BE2C (cell line): ENCODE data around the gene RPL3. TPM values are rescaled to one million over a fixed set of nuclear protein-coding genes. Genes with fewer than 3 reads are reported as not detected.

Experiments used
- DNase-seq: peaks from one replicate; pipeline ENCODE4 v3.0.0-alpha.2; 2020
- H3K27me3 ChIP-seq: fragments of 250-450 bp; sonication (Bioruptor Pico); 2 replicates; pipeline ENCODE4 v1.5.1; 2020; ENCODE audit warnings: mild to moderate bottlenecking
- H3K36me3 ChIP-seq: fragments of 250-450 bp; sonication (Bioruptor Pico); 2 replicates; pipeline ENCODE4 v1.5.1; 2020; ENCODE audit warnings: mild to moderate bottlenecking
- H3K4me1 ChIP-seq: fragments of 250-450 bp; sonication (Bioruptor Pico); 2 replicates; pipeline ENCODE4 v1.5.1; 2020
- H3K4me3 ChIP-seq: 2 replicates; pipeline ENCODE4 v1.5.1; 2011; ENCODE audit warnings: low read depth, low read length
- H3K9me3 ChIP-seq: fragments of 250-450 bp; sonication (Bioruptor Pico); 2 replicates; pipeline ENCODE4 v1.5.1; 2020
- polyA plus RNA-seq: library from polyadenylated mRNA; unstranded; fragments of >200 nt; gene quantifications from one replicate; pipeline ENCODE4 v1.2.1, GENCODE V29; 2012; ENCODE audit warnings: low read depth, missing spikeins; ENCODE audit not compliant: insufficient read length, insufficient read depth
- TF ChIP-seq, protein P1 (sequence below): IDR thresholded peaks from 2 replicates; pipeline ENCODE4 v1.5.1; 2012; ENCODE audit warnings: mild to moderate bottlenecking, low read depth, low read length

Gene RPL3
- polyA plus RNA-seq = 1,250 TPM

DNA sequence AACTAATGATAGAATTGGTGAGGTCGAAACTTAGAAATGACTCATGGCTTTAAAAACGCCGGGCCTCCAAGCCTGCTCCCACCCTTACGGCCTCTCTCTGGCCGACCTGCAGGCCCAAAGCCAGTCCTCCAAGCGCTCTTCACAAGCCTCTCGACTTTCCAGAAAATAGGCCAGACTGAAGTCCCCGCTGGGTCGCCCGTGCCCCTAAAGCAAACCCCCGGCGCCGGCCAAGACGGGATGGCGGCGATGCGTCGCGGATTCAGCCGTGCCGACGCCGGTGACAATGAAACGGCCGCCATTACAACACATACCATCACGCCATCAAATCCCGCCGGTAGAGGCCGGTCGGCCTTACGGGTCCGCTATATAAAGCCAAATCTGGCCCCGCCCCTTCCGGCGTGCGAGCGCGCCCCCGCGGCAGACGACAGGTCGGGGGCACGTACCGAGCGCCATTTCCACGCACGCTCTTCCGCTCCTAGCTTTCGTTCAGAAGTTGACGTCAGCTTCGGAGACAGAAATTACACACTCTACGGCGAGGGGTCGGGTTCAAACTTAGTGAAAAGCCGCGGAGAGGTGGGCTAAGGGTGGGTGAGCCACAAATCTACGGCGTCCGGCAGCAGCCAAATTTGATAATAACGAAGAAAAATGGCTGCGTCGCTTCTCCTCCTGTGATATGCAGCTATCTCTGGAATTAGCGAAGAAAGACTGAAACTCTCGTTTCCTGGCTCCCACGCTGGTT, at the start of gene RPL3:
RPL3 (minus strand) TSS at position 340 of the 739 bp plus-strand sequence; CDS start at position 314, 26 bp downstream.
- H3K4me3 ChIP-seq = peak within 1 kb of the TSS; percentile 100
- no peaks in the 10 kb centered on the region for H3K27me3 ChIP-seq
- DNase-seq = peak; percentile 95
- H3K9me3 ChIP-seq = no peaks in the 10 kb centered on the region
- H3K4me1 ChIP-seq = peaks cover 5% of the 10 kb centered on the region
- peaks cover 47% of the 10 kb centered on the region for H3K36me3 ChIP-seq
- TF ChIP-seq, protein P1, sequence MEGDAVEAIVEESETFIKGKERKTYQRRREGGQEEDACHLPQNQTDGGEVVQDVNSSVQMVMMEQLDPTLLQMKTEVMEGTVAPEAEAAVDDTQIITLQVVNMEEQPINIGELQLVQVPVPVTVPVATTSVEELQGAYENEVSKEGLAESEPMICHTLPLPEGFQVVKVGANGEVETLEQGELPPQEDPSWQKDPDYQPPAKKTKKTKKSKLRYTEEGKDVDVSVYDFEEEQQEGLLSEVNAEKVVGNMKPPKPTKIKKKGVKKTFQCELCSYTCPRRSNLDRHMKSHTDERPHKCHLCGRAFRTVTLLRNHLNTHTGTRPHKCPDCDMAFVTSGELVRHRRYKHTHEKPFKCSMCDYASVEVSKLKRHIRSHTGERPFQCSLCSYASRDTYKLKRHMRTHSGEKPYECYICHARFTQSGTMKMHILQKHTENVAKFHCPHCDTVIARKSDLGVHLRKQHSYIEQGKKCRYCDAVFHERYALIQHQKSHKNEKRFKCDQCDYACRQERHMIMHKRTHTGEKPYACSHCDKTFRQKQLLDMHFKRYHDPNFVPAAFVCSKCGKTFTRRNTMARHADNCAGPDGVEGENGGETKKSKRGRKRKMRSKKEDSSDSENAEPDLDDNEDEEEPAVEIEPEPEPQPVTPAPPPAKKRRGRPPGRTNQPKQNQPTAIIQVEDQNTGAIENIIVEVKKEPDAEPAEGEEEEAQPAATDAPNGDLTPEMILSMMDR = no peak

DNA sequence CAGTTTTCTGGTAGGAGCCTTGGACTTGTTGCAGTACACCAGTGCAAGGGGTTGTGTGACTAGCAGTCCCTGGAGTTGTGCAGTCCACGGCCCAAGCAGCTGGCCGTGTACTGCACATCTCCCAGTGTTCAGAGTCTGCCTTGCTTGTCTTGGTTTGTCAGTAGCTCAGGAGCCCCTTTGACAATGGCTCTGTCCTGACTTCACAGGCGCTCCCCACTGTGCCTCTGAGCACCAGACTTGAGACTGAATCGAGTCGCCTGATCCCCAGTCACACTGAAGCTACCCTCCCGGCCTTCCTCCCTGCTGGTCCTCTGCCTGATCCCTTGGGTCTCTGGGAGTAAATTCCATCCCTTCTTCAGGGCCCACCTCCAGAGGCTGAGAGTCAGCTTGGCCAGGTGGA, 49.8 kb upstream of the RPL3 start:
- Histone ChIP-seq H3K4me1 (peaks cover 3% of the 10 kb centered on the region; the same call in 1 of the 2 replicates), H3K9me3 (no peaks in the 10 kb centered on the region), H3K27me3 (no peaks in the 10 kb centered on the region), H3K36me3 (peaks cover 4% of the 10 kb centered on the region), H3K4me3 (no peak overlapping the region)
- TF ChIP-seq, protein P1 = no peak
- no peak for DNase-seq

DNA sequence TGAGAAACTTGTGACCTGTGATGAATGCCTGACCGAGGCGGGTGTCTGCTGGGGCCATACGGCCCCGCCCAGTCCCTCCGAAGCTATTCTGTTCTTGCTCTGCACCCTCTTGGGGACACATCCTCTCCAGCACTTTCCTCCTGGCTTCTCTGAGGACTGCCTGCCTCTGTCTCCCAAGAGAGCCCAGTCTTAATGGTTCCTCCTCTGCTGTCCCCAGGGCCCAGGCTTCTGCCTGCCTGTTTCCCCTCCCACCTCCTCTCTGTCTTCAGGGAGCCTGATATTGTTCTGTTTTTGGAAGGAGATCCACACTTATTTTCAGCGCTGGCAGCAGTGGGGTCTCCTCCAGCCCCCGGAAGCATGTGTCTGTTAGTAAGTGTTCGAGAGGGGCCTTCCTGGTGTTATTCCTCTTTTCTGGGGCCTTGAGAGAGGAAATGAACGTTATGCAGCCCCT, 49.1 kb upstream of the RPL3 start:
- Histone ChIP-seq H3K9me3 (no peaks in the 10 kb centered on the region), H3K27me3 (no peaks in the 10 kb centered on the region), H3K36me3 (peaks cover 4% of the 10 kb centered on the region), H3K4me1 (peaks cover 8% of the 10 kb centered on the region; the same call in 1 of the 2 replicates), H3K4me3 (no peak overlapping the region)
- no peak for DNase-seq
- TF ChIP-seq, protein P1 = no peak

DNA sequence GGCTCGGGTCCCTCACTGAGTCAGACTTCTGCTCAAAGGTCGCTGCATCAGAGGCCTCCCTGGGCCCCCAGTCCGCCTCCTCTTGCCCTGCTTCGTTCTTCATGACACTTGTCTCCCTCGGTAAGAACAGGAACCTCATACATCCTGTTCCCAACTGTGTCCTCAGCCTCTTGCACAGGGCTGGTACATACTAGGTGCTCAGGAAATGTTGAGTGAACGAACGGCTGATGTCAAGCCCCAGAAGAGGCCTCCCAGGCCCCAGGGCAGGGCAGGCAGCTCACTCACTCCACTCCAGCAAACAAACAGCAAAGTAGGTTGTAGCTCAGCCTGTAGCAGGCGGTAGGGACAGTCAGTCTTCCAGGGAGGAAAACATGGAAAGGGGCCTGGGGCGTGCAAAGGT, 47.6 kb upstream of the RPL3 start:
- peaks cover 4% of the 10 kb centered on the region for H3K36me3 ChIP-seq
- TF ChIP-seq, protein P1 = no peak
- DNase-seq = no peak

DNA sequence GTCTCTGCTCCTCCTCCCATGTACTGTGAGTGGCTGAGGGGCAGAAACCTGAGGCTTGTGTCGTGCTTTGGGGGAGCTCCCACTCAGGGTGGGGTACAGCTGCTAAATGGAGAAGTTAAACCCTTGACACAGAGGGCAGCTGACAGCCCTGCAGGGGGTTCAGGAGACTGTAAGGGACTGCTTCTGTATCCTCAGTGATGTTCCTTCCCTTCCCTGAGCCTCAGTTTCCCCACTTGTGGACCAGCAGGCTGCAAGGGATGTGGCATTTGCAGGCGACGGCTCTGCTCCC, 46.0 kb upstream of the RPL3 start:
- Histone ChIP-seq H3K4me3 (no peak overlapping the region), H3K27me3 (no peaks in the 10 kb centered on the region), H3K36me3 (peaks cover 4% of the 10 kb centered on the region), H3K9me3 (no peaks in the 10 kb centered on the region), H3K4me1 (peaks cover 15% of the 10 kb centered on the region; the same call in 1 of the 2 replicates)
- DNase-seq = no peak
- TF ChIP-seq, protein P1 = no peak

More for the DNA sequence above, 47.6 kb upstream of the RPL3 start:
- no peak overlapping the region for H3K4me3 ChIP-seq
- H3K9me3 ChIP-seq = no peaks in the 10 kb centered on the region
- peaks cover 15% of the 10 kb centered on the region; the same call in 1 of the 2 replicates for H3K4me1 ChIP-seq
- no peaks in the 10 kb centered on the region for H3K27me3 ChIP-seq
